GM21825 (cell line): Measurements from ENCODE around the gene SET.

Source experiments
- ATAC-seq: cut with Tn5 transposase; IDR thresholded peaks from one replicate; pipeline ENCODE4 v1.9.1; 2021; ENCODE audit warnings: mild to moderate bottlenecking, moderate library complexity; ENCODE audit not compliant: unreplicated experiment

SET gene

GRCh38 chr9:128728298-128728697, 39.3 kb downstream of the SET start:
- ATAC-seq, result no peak

GRCh38 chr9:128729302-128729701, 40.3 kb downstream of the SET start:
- ATAC-seq, result no peak

GRCh38 chr9:128729766-128730517, 40.9 kb downstream of the SET start:
- ATAC-seq, result no peak

- no peak for ATAC-seq
Measured at GRCh38 chr9:128731093-128731492, 42.1 kb downstream of the SET start.

- no peak for ATAC-seq
Measured at GRCh38 chr9:128731691-128732090, 42.7 kb downstream of the SET start.

- no peak for ATAC-seq
Measured at GRCh38 chr9:128732576-128732975, 43.6 kb downstream of the SET start.

GRCh38 chr9:128733256-128733655, 44.2 kb downstream of the SET start:
- no peak for ATAC-seq

GRCh38 chr9:128735373-128735772, 46.4 kb downstream of the SET start:
- ATAC-seq, result no peak

GRCh38 chr9:128742401-128742800, 53.4 kb downstream of the SET start:
- ATAC-seq, result no peak

- no peak for ATAC-seq
Measured at GRCh38 chr9:128743421-128743820, 54.4 kb downstream of the SET start.
